NCI-H128 (cell line): ENCODE measurements around the gene TNFAIP8.

ENCODE experiments used
- DNase-seq: peaks from one replicate; lab custom pipeline; 2025; ENCODE audit not compliant: unreplicated experiment; lab: John Stamatoyannopoulos, UW

TNFAIP8 gene

DNA sequence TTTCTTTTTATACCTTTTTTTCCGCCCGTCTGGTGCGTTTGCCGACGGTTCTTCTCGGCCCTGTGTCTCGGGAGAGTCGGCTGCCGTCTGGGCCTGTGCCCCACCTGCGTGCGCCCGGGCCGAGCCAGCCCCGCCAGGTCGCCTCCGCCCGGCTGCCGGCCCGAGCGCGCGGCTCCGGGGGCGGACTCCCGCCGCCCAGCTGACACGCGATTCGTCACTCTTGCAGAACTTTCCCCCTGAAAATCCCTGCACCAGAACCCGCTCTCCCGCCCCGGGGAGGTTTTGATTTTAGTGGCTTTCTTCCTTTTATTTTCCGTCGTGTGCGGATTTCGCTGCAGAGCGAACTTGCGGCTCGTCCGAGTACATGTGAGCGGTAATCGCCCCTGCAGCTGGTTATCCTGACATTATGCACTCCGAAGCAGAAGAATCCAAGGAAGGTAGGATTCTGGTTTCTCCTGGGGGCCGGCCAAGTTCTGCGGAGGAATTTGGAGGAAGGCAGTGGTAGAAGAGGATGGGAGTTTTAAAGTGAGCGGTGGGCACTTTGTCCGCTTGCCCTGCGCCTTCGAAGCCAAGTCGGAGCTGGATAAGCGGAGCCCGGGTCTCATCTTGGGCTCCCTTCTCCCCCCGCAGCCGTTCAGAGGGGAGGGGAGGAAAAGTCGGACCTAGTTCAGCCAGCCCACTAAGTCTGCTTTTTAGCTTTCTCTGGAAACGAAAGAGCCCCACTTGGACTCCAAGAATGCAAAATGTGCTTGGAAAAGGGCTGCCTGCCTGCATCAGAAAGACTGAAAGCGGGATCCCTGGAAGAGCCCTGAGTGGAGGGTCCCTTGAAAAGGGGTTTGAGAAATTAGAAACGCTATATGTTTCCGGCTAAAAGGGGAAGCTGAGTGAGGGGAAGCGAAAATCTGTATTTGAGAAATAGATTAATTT, at the start of gene TNFAIP8:
TNFAIP8 (plus strand) TSS at position 335 of the 927 bp plus-strand sequence; CDS start at position 407, 72 bp downstream.
- no peak for DNase-seq

DNA sequence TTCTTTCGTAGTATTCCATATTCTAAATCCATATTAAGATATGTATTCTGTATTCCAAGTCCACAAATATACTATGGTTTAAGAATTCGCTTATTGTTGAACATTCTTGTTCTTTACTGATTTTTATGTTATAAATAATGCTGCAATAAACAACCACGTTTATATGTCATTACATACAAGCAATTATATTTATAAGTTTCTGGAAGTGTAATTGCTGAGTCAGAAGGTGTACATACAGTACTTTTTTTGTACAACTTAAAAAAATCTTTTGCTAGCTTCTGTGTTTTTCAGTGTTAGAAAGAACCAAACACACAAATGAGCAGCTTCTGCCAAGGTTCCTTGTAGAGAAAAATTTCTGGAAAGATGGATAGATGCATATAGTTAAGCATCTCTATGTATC, 48.6 kb upstream of the TNFAIP8 start:
- DNase-seq, result no peak

DNA sequence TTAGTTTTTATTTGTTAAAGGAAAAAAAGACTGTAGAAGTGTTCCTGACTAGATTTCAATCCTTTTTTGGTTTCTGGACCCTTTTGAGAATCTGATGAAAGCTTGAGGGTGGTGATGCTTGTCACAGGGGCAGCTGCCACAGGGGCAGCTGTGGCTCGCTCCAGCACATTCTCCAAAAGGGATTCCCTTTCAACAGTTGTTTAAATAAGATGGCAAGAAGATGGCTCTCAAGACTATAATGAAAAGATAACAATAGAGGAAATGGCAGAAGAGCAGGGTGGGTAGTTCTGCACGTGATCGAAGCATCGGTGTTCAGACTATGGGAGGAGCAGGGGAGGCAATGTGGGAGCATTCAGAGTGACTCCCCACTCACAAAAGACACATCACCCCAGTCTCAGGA, 46.5 kb upstream of the TNFAIP8 start:
- no peak for DNase-seq

DNA sequence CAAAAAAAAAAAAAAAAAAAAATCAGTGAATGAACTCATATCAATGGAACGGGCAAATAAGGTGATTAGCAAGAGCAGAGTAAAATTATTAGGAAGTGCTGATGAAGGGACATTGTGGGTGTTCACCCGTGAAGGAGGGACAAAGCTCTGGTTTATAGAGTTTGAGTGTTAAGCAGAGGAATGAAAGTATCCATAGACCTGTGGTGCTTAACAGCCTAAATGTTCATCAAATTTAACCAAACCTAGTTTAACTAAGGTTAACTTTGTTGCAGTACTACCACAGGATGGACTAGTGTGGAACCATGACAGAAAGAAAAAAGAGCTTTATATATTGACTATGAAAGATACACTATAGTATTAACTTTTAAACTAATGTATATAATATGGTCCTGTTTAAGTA, 44.1 kb upstream of the TNFAIP8 start:
- no peak for DNase-seq

DNA sequence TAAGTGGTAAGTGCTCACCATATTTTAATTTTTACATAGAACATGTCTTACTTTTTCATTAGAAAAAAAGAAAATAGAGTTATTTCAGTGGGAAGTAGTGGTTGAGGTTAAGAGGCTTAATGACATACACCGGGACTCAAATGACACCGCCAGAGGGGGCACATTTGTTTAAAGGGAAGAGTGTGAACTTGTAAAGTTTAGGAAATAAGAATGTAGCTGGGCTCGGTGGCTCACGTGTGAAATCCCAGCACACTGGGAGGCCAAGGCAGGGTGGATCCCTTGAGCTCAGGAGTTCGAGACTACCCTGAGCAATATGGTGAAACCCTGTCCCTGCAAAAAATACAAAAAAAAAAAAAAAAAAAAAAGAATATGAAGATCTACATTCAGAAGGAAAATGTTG, 43.4 kb upstream of the TNFAIP8 start:
- DNase-seq, result no peak

DNA sequence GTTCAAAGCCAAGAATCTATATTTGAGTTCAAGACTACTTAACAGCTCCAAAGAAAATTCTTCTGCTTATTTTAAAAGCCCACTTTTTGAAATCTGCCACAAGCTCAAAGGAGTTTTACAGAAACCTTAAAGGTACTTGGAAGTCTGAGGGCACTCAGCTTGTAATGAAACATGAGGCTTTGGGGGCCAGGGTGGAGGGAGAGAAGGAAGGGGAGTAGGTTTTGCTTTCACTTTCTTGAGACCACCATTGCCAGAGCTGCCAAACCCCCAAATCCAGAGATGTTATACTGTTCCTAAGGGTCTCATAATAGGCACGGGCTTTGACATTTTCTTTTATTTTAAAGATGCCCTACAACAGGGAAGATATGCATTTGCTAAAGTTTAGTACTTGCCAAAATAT, 42.6 kb upstream of the TNFAIP8 start:
- DNase-seq, result no peak

DNA sequence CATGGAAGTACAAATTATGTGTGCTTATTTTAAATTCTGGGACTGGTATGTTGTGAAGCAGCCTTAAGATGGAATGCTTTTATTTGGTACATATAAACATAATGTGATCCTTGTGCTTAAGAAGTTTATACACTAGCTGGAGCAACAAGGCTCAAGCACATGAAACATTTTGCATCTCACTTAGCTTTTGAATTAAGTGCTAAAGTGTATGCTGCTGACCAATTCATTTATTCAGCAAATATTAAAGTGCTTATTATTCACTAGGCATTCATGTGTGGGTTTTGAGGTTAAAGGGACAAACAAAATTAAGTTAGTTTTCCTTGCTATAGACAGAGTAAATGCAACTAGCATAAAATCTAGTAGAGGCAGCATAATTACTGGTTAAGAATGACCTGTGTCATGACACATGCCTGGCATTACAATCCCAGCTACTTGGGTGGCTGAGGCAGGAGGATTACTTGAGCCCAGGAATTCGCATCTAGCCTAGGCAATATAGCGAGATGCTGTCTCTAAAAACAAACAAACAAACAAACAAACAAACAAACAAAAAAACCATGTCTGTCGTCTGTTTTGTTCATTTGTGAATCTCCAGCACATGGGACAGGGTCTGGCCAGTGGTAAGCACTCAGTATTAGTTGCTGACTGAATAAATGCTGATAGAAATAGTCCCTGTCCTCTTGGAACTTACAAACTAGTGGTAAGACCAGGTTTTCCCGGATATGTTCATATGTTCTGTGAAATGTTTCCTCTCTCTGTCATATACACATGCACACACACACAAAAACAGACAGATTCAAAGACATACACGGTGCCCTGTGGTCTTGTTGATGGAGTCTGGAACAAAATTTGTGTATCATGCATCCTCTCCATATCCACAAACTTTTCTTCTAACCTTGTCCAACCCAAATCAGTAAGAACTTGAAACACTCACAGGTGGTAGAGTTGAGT, 41.9 kb upstream of the TNFAIP8 start:
- DNase-seq, result no peak

DNA sequence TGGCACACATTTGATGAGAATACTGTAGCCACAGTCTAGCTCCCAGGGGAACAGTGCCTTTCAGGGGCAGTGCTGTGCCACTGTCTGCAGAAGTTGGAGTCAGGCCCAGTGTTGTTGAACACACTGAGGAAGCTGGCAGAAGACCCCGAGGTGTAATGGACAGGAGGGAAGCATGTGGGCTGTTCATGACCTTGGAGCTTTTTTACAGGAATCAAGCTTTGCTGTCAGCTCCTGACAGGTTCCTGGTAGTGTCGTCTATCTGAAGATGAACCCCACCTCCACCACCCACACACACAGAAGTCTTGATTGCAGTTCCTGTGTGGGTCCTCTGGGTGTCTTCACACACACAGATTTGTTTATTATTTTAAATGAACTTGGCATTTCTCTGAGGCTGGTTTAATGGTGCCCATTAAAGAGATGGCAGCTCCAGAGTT, 40.3 kb upstream of the TNFAIP8 start:
- no peak for DNase-seq

DNA sequence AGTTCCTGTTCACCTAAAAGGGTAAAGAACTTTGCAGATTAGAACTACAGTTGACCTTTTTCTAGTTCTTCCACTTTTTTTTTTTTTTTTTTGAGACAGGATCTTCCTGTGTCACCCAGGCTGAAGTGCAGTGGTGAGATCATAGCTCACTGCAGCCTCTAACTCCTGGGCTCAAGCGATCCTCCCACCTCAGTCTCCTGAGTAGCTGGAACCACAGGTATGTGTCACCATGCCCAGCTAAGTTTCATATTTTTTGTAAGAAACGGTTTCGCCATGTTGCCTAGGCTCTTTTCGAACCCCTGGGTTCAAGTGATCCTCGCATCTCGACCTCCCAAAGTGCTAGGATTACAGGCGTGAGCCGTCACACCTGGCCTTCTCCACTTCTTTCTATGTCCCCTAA, 39.7 kb upstream of the TNFAIP8 start:
- no peak for DNase-seq

DNA sequence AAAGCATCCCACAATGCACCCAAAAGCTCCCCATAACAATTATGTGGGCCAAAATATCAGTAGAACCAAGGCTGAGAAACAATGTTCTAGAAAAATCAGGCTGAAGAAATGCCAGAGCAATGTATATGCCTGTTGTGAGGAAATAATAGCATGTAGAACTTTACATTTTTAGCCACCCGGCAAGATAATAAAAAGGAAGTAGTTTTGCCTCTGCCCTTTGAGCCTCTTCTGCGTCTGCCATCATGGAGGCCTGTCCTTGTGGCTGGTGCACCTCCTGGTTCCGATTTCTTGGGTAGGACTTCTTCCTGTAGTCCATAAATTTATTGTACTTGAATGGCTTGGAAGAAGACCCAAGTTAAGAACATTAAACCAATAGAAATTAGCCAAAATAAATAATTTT, 38.9 kb upstream of the TNFAIP8 start:
- DNase-seq, result no peak

DNA sequence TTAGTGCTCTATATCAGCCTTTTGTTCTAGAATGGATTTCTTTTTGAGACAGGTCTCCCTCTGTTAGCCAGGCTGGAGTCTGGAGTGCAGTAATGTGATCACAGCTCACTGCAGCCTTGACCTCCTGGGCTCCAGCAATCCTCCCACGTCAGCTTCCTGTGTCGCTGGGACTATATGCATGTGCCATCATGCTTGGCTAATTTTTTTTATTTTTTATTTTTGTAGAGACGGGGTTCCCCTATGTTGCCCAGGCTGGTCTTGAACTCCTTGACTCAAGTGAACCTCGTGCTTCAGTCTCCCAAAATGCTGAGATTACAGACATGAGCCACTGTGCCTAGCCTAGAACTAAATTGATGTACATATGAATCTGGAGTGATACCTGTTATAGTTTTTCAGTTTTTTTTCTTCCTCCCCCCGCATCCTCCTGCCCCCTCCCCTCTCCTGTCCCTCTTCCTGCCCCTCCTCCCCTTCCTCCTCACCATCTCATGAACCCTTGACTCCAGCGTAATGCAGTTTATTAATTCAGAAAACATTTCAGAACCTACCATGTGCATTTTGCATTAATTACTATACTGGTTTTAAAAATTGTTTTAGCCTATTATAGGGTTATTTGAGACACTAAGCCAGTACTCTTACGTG, 37.4 kb upstream of the TNFAIP8 start:
- DNase-seq, result no peak

DNA sequence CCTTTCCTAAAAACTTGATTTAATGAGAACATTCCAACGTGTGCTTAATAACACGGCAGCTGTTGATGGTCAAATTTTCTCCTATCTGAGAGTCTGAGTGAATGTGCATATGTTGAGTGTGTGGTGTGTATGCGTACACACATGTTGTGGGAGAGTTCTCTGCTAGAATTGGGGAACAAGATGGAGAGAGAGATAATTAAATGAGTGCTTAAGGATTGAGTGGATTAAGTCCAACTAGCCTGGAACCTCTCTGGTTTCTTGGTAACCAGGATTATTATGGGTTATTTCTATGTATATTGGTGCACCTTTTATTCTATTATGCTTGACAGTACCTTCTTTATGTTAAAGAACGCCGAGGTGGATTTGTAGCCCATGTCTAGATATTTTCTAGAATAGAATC, 36.4 kb upstream of the TNFAIP8 start:
- no peak for DNase-seq

DNA sequence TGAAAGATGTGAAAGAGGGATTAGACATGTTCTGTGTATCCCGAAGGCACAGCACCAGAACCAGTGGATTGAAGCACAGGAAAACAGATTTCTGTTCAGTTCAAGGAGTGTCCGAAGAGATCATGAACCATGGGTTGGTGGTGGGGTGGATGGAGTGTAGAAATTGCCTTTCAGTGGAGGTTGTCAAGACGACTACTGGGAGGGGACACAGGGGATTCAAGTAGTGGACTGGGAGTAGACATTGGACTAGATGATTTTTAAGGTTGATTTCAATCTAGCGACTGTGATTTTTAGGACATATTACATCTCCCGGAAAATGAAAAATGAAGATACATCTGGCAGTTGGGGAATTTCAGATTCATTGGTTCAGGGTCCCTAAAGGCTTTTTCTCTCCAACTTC, 35.9 kb upstream of the TNFAIP8 start:
- DNase-seq, result no peak

DNA sequence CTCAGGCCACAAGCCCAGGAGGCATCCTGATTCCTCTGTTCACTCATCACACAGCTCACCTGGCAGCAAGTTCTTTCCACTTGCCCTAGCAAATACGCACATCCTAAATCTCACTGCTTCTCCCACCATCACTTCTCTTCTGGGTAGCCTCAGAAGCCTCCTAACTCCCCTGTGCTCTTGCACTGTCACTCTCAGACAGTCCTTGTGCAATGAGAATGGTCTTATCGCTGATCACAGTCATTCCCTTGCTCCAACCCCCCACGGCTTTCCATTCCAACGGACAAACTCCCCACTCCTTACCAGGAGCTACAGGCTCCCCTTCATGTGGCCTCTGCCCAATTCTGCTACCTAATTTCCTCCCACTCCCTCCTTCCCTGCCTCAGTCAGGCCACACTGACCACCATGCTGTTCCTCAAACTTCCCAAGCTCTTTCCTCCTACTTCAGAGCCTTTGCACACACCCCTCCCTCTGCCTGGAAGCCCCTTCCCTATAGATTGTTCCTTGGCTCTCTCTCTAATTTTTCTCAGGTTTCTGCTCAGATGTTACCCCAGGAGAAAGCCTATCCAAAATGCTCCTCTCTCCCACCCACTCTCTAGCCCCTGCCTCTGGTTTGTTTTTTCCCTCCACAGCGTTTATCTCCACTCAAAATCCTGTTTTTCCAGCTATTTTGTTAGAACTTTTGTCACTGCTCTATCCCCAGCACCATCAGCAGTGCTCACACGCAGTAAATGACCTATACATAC, 34.1 kb upstream of the TNFAIP8 start:
- DNase-seq, result no peak

DNA sequence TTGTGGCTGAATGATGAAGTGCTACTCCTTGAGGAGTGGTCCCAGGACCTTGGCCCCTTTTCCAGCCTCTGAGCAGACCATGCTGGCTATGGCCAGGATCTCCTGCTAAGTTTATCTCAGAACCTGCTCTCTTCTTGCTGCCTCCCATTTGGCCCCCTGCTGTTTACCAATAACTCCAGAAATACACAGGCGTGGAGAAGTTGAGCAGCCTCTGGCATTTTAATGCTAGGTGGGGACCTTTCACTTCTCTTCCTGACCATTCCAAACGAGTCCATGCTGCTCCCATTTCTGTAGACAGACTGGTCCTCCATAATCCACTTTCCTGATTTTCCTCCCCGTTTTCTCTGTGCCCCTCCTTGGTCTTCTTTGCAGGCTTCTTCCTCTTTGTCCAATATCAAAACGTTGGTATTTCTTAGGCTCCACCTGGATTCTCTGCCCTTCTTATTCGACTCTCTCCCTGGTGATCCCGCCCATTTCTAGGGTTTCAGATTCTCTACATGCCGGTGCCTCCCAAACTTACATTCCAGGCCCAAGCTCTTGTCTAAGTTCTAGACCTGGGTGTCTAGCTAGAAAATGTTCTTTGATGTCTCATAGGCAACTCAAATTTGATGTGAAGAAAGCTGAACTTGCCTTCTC, 33.4 kb upstream of the TNFAIP8 start:
- DNase-seq, result no peak

DNA sequence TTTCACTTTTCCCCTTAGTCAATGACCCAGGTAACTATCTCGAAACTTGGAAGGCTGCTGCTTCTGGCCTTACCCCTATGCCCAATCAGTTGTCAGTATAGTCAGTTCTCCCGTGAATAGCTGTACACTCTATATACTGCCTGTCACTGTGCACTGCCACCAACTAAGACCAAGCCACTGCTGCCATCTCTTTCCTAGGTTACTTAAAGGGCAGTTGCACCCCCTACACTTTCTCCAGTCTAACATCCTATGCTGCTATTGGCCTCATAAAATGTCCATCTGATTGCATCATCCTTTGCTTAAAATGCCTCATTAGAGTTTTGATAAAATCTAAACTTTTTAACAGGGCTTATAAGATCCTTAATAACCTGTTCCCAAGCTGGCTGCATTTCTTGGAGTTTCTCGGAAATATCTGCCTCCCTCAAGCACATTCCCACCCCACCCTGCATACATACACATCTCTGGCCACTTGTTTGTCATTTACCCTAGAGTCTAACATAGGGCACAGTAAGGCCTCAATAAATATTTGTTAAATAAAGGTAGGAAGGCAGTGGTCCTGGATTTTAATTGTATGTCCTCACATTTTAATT, 32.8 kb upstream of the TNFAIP8 start:
- DNase-seq, result no peak

DNA sequence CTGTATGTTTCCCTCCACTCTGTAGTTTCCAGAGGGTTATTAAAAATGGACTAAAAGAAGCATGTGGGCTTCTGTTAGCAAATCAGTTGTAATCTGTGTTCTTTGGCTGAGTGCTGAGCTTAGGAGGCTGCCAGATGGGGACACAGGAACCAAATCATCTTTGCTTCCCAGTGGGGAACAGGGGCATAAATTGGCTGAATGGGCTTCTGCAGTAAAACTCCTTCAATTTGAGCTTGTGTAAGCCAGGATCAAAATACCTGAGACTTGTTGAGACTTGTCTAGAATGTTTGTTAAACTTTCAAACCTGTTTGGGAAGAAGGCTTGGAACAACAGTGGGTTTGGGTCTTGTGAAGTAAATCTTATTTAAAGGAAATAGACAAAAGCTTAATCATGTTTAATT, 32.2 kb upstream of the TNFAIP8 start:
- no peak for DNase-seq

DNA sequence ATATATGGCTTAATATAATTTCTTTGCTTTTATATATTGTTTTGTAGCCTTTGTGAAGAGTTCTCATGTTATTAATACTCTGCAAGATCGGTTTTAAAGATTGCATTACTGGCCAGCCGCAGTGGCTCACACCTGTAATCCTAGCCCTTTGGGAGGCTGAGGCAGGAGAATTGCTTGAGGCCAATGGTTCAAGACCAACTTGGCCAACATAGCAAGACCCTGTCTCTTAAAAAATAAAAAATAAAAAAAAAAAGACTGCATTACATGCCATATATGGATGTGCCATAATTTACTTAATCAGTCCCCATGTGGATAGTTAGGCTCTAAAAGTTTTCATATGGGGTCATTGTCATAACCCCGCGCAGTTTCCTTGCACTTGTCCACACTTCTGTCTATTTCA, 31.0 kb upstream of the TNFAIP8 start:
- DNase-seq, result no peak

DNA sequence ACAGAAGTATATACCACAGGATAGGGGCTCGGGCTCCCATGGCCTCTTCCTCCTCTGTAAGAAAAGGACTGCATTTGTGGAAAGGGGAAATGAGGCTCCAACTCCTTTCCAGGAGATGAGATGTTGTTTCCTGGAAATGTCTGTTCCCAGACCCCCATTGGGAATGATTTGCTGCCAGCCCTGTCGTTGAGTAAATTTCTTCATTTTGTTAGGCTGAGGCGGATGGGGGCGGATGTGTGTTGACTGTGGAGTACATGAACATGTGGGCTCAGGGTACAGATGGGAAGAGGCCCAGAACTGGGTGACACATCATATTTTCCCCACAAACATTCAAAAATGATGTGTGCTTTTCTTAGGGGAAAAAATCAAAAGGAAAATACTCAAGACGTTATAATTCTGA, 28.8 kb upstream of the TNFAIP8 start:
- no peak for DNase-seq
